HepG2 (cell line): ENCODE results near the gene KREMEN1. TPM values are rescaled to one million over a fixed set of nuclear protein-coding genes. Genes with fewer than 3 reads are reported as not detected.
A peak's percentile ranks its signal among the peaks of the same experiment; 100 is the strongest.

Source experiments
- ATAC-seq: fragments of 200-7000 bp; cut with Tn5 transposase; 3 replicates; pipeline ENCODE4 v1.9.1; 2020; ENCODE audit warnings: mild to moderate bottlenecking, moderate library complexity
- BruUV-seq: library from RNA; stranded (reverse); fragments of 400-500 nt; replicated peaks from 2 replicates; lab custom pipeline; 2021; lab: Mats Ljungman, UMichigan
- CTCF ChIA-PET: fragments of 300-600 bp; formaldehyde crosslinking; extraction: SDS; loops from one replicate; lab custom pipeline; 2021; ENCODE audit warnings: low total read pairs, inconsistent platforms, low intra/inter-chr PET ratio; lab: Yijun Ruan, JAX
- POLR2A ChIA-PET: fragments of 350-600 bp; sonication (Branson Sonifier 250); formaldehyde crosslinking; loops from one replicate; lab custom pipeline; 2020; ENCODE audit warnings: antibody characterized with exemption, inconsistent platforms; lab: Yijun Ruan, JAX
- DNase-seq: peaks from one replicate; pipeline ENCODE4 v3.0.0-alpha.2; 2015; ENCODE audit warnings: low spot score
- FAIRE-seq: peaks from 3 replicates; lab custom pipeline; 2011; peaks lifted over from hg19 to GRCh38; lab: Jason Lieb, UNC
- H2AFZ ChIP-seq: one replicate; pipeline ENCODE4 v1.6.1; 2011; ENCODE audit warnings: low read length, inconsistent platforms
- H3K27ac ChIP-seq: fragments of 300-600 bp; 3 replicates; pipeline ENCODE4 v1.8.0; 2011; ENCODE audit warnings: mixed run types, mild to moderate bottlenecking, mixed read lengths, low read length, inconsistent platforms; ENCODE audit not compliant: insufficient read depth; ENCODE audit errors: extremely low read length
- H3K27me3 ChIP-seq, 2 experiments: fragments of 200-600 bp in 1 of 2; 2 replicates in 1 of 2; 3 replicates in 1 of 2; pipeline versions ENCODE4 v1.6.0 to v1.8.0; 2011; ENCODE audit warnings: low read length in 2 of 2, mild to moderate bottlenecking in 2 of 2, moderate library complexity in 2 of 2, inconsistent platforms in 1 of 2; ENCODE audit not compliant: insufficient read depth in 2 of 2, control insufficient read depth in 1 of 2
- H3K36me3 ChIP-seq, 2 experiments: fragments of 200-600 bp in 1 of 2; replicated peaks in 1 of 2; 2 replicates in 1 of 2; 3 replicates in 1 of 2; pipeline versions ENCODE4 v1.5.1 to v1.8.0; 2011; ENCODE audit warnings: low read length in 2 of 2, inconsistent platforms in 1 of 2; ENCODE audit not compliant: insufficient read depth in 2 of 2, control insufficient read depth in 1 of 2
- H3K4me1 ChIP-seq: 2 replicates; pipeline ENCODE4 v1.5.1; 2012; ENCODE audit warnings: low read length, inconsistent platforms; ENCODE audit not compliant: insufficient read depth
- H3K4me2 ChIP-seq: 2 replicates; pipeline ENCODE4 v1.6.0; 2011; ENCODE audit warnings: low read depth, low read length, inconsistent platforms
- H3K4me3 ChIP-seq, 3 experiments: fragments of 200-600 bp in 1 of 3; sonication (generic), shearing (Covaris generic) in 1 of 3; replicated peaks in 1 of 3; 2 replicates each; pipeline ENCODE4 v1.5.1; 2011 to 2016; ENCODE audit warnings: low read length in 3 of 3, inconsistent platforms in 2 of 3, low read depth in 2 of 3, mild to moderate bottlenecking in 2 of 3, control low read depth in 1 of 3, mixed read lengths in 1 of 3; ENCODE audit not compliant: insufficient read depth in 1 of 3
- H3K79me2 ChIP-seq: one replicate; pipeline ENCODE4 v1.6.1; 2011; ENCODE audit warnings: low read length, inconsistent platforms; ENCODE audit not compliant: insufficient read depth
- H3K9ac ChIP-seq: 2 replicates; pipeline ENCODE4 v1.6.0; 2011; ENCODE audit warnings: mild to moderate bottlenecking, low read depth, low read length, inconsistent platforms; ENCODE audit not compliant: insufficient read depth
- H3K9me3 ChIP-seq: 2 replicates; pipeline ENCODE4 v1.5.1; 2012; ENCODE audit warnings: mild to moderate bottlenecking, low read length
- H4K20me1 ChIP-seq: 2 replicates; pipeline ENCODE4 v1.6.0; 2011; ENCODE audit warnings: inconsistent platforms, mild to moderate bottlenecking, low read length, moderate library complexity; ENCODE audit not compliant: insufficient read depth
- DR1 ChIP-seq: sonication (generic); formaldehyde crosslinking; IDR thresholded peaks from 2 replicates; pipeline ENCODE4 v1.8.0; 2021; ENCODE audit warnings: mild to moderate bottlenecking, missing genetic modification reagents, inconsistent platforms
- EHMT2 ChIP-seq: fragments of 200-600 bp; sonication (generic); IDR thresholded peaks from 2 replicates; pipeline ENCODE4 v1.7.0; 2017; ENCODE audit warnings: antibody characterized with exemption, low read depth, low read length, borderline replicate concordance
- HMG20A ChIP-seq: IDR thresholded peaks from 2 replicates; pipeline ENCODE4 v1.6.1; 2016; ENCODE audit warnings: borderline replicate concordance
- HOXD1 ChIP-seq: sonication (generic); formaldehyde crosslinking; IDR thresholded peaks from 2 replicates; pipeline ENCODE4 v1.5.0; 2020; ENCODE audit warnings: missing genetic modification reagents
- ISL2 ChIP-seq: sonication (generic); formaldehyde crosslinking; IDR thresholded peaks from 2 replicates; pipeline ENCODE4 v1.5.0; 2020; ENCODE audit warnings: missing genetic modification reagents
- MIER2 ChIP-seq: IDR thresholded peaks from 2 replicates; pipeline ENCODE4 v1.6.1; 2016; ENCODE audit warnings: missing biosample characterization, missing genetic modification reagents
- NFKB2 ChIP-seq: sonication (generic); formaldehyde crosslinking; IDR thresholded peaks from 2 replicates; pipeline ENCODE4 v1.4.0; 2020; ENCODE audit warnings: missing genetic modification reagents, borderline replicate concordance
- NFRKB ChIP-seq: fragments of 450-650 bp; IDR thresholded peaks from 2 replicates; pipeline ENCODE4 v1.6.1; 2017
- NPAS2 ChIP-seq: sonication (generic); formaldehyde crosslinking; IDR thresholded peaks from 2 replicates; pipeline ENCODE4 v1.8.0; 2022; ENCODE audit warnings: mild to moderate bottlenecking, missing genetic modification reagents, borderline replicate concordance
- NR3C1 ChIP-seq: sonication (generic); formaldehyde crosslinking; IDR thresholded peaks from 2 replicates; pipeline ENCODE4 v1.4.0; 2020; ENCODE audit warnings: missing genetic modification reagents
- SIX4 ChIP-seq: sonication (generic); formaldehyde crosslinking; IDR thresholded peaks from 2 replicates; pipeline ENCODE4 v1.4.0; 2020; ENCODE audit warnings: missing genetic modification reagents
- SKI ChIP-seq: fragments of 450-650 bp; IDR thresholded peaks from one replicate; pipeline ENCODE4 v1.6.1; 2018; ENCODE audit warnings: mild to moderate bottlenecking; ENCODE audit not compliant: partially characterized antibody
- TAF15 ChIP-seq: fragments of 200-400 bp; formaldehyde crosslinking; IDR thresholded peaks from one replicate; pipeline ENCODE4 v1.6.1; 2018; ENCODE audit warnings: mild to moderate bottlenecking, low read depth, low read length; ENCODE audit not compliant: poor library complexity, severe bottlenecking
- TBX2 ChIP-seq: sonication (generic); formaldehyde crosslinking; IDR thresholded peaks from 2 replicates; pipeline ENCODE4 v1.5.0; 2020; ENCODE audit warnings: missing genetic modification reagents, mild to moderate bottlenecking, borderline replicate concordance
- ZNF775 ChIP-seq: sonication (generic); formaldehyde crosslinking; IDR thresholded peaks from 2 replicates; pipeline ENCODE4 v1.4.0; 2020; ENCODE audit warnings: missing genetic modification reagents, mild to moderate bottlenecking, moderate library complexity, borderline replicate concordance
- ZNF816 ChIP-seq: sonication (generic); formaldehyde crosslinking; IDR thresholded peaks from 2 replicates; pipeline ENCODE4 v1.8.0; 2022; ENCODE audit warnings: missing genetic modification reagents, mild to moderate bottlenecking, borderline replicate concordance
- WGBS: methylation state at CpG from one replicate; pipeline ENCODE4 v1.1.6; 2017; ENCODE audit warnings: low lambda C conversion rate; 5-methylcytosine and 5-hydroxymethylcytosine counted together
- in situ Hi-C: cut with HindIII; loops from 2 replicates; pipeline ENCODE4 v1.10.0; 2017; ENCODE audit warnings: low pct_unique_long_range_greater_than_20kb; ENCODE audit not compliant: extremely low pct_ligation_motif_present
- intact Hi-C: fragments of 100-400 bp; cut with micrococcal nuclease; formaldehyde crosslinking; loops from one replicate; pipeline ENCODE4 v1.10.0; 2022; ENCODE audit not compliant: unreplicated experiment
- polyA plus RNA-seq, 8 experiments: library from polyadenylated mRNA; depleted of rRNA in 3 of 8; stranded (reverse) in 7 of 8; unstranded in 1 of 8; fragments of >200 nt; fragmentation: Illumina TruSeq in 4 of 8; extraction: Trizol in 4 of 8; gene quantifications; 2 replicates each; pipeline versions ENCODE4 v1.2.1 to v1.2.3, GENCODE V29; 2011 to 2016; ENCODE audit warnings: low read depth in 4 of 8, missing spikeins in 1 of 8, mixed read lengths in 1 of 8; ENCODE audit not compliant: insufficient read depth in 1 of 8
- total RNA-seq, 5 experiments: library from RNA; depleted of rRNA; stranded (reverse); fragments of >200 nt; fragmentation: Illumina TruSeq; extraction: Trizol; gene quantifications; 2 replicates each; pipeline ENCODE4 v1.2.3, GENCODE V29; 2016; ENCODE audit warnings: low read depth in 1 of 5
- TF ChIP-seq, protein P1 (sequence below): sonication (generic); formaldehyde crosslinking; IDR thresholded peaks from 2 replicates; pipeline ENCODE4 v1.5.0; 2020; ENCODE audit warnings: mild to moderate bottlenecking, missing genetic modification reagents, borderline replicate concordance
- TF ChIP-seq, protein P2 (sequence below): sonication (generic); formaldehyde crosslinking; IDR thresholded peaks from 2 replicates; pipeline ENCODE4 v1.4.0; 2020; ENCODE audit warnings: mild to moderate bottlenecking, low read depth, missing genetic modification reagents

Gene KREMEN1
- total and polyA plus RNA-seq, 2 of the 13 experiments (the other 11 are each of a cell fraction or from before 2014, with no cell fraction given): 9.8 to 13.8 TPM

DNA sequence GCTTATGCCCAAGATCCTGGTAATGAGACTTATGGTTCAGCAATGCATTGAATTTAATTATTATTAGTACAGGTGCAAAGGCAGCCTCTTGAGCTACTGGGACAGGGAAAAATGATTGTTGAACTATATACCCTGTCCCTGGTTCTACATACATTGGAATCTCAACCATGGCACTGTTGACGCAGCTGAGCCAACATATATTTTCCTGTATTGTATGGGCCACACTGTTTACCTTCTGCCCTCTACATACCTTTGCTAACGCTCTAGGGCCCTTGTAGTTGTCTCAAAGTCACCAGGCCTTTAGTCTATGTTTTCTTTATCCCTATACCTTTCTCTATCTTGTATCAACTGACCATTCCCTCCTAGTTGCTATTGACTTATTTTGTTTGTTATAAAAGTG, 22.6 kb downstream of the KREMEN1 start:
- H3K4me1 ChIP-seq: peaks cover 53% of the 10 kb centered on the region
- no peaks in the 10 kb centered on the region for H3K79me2 ChIP-seq
- H3K9ac ChIP-seq: no peak overlapping the region
- H3K36me3 ChIP-seq: no peaks in the 10 kb centered on the region; a peak in 1 of 5 replicates
- in situ Hi-C loops: no loop called here
- no peak overlapping the region for H2AFZ ChIP-seq
- CTCF ChIA-PET: no interaction called here
- no TSS peak for BruUV-seq
- FAIRE-seq (no peak), ATAC-seq (peak; percentile 74), DNase-seq (peak; percentile 84)
- POLR2A ChIA-PET: interaction anchor here (0.9 to 1.0 kb wide), 3 partner anchors 21 to 25 kb away, joined by 3 to 5 read pairs (median 4); partner anchors contain the start of gene KREMEN1
- 49% methylated on average over 2 of the region's 2 CpGs for WGBS
- H3K27ac ChIP-seq: no peak overlapping the region
- intact Hi-C loops: no loop called here
- H4K20me1 ChIP-seq: peaks cover 7% of the 10 kb centered on the region; the same call in 1 of the 2 replicates
- no peak overlapping the region for H3K4me3 ChIP-seq
- no peaks in the 10 kb centered on the region for H3K27me3 ChIP-seq
- no peaks in the 10 kb centered on the region for H3K9me3 ChIP-seq
- 0 out of 2 replicates have a peak overlapping the region, but pooled peaks have one; percentile 15 for H3K4me2 ChIP-seq
- peak; percentile 27; the same call in 1 of the 2 replicates for TF ChIP-seq TBX2 (CRISPR knock-in tag)
- TF ChIP-seq, protein P1, sequence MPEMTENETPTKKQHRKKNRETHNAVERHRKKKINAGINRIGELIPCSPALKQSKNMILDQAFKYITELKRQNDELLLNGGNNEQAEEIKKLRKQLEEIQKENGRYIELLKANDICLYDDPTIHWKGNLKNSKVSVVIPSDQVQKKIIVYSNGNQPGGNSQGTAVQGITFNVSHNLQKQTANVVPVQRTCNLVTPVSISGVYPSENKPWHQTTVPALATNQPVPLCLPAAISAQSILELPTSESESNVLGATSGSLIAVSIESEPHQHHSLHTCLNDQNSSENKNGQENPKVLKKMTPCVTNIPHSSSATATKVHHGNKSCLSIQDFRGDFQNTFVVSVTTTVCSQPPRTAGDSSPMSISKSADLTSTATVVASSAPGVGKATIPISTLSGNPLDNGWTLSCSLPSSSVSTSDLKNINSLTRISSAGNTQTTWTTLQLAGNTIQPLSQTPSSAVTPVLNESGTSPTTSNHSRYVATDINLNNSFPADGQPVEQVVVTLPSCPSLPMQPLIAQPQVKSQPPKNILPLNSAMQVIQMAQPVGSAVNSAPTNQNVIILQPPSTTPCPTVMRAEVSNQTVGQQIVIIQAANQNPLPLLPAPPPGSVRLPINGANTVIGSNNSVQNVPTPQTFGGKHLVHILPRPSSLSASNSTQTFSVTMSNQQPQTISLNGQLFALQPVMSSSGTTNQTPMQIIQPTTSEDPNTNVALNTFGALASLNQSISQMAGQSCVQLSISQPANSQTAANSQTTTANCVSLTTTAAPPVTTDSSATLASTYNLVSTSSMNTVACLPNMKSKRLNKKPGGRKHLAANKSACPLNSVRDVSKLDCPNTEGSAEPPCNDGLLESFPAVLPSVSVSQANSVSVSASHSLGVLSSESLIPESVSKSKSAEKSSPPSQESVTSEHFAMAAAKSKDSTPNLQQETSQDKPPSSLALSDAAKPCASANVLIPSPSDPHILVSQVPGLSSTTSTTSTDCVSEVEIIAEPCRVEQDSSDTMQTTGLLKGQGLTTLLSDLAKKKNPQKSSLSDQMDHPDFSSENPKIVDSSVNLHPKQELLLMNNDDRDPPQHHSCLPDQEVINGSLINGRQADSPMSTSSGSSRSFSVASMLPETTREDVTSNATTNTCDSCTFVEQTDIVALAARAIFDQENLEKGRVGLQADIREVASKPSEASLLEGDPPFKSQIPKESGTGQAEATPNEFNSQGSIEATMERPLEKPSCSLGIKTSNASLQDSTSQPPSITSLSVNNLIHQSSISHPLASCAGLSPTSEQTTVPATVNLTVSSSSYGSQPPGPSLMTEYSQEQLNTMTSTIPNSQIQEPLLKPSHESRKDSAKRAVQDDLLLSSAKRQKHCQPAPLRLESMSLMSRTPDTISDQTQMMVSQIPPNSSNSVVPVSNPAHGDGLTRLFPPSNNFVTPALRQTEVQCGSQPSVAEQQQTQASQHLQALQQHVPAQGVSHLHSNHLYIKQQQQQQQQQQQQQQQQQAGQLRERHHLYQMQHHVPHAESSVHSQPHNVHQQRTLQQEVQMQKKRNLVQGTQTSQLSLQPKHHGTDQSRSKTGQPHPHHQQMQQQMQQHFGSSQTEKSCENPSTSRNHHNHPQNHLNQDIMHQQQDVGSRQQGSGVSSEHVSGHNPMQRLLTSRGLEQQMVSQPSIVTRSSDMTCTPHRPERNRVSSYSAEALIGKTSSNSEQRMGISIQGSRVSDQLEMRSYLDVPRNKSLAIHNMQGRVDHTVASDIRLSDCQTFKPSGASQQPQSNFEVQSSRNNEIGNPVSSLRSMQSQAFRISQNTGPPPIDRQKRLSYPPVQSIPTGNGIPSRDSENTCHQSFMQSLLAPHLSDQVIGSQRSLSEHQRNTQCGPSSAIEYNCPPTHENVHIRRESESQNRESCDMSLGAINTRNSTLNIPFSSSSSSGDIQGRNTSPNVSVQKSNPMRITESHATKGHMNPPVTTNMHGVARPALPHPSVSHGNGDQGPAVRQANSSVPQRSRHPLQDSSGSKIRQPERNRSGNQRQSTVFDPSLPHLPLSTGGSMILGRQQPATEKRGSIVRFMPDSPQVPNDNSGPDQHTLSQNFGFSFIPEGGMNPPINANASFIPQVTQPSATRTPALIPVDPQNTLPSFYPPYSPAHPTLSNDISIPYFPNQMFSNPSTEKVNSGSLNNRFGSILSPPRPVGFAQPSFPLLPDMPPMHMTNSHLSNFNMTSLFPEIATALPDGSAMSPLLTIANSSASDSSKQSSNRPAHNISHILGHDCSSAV: no peak
- TF ChIP-seq NPAS2 (CRISPR knock-in tag): no peak
- peak; percentile 55 for TF ChIP-seq HMG20A
- peak; percentile 68 for TF ChIP-seq ISL2 (CRISPR knock-in tag)
- no peak for TF ChIP-seq SKI
- TF ChIP-seq TAF15: no peak
- TF ChIP-seq NR3C1 (CRISPR knock-in tag): no peak
- no peak for TF ChIP-seq EHMT2
- no peak for TF ChIP-seq ZNF816
- no peak for TF ChIP-seq HOXD1 (CRISPR knock-in tag)
- TF ChIP-seq NFRKB: no peak
- TF ChIP-seq DR1 (CRISPR knock-in tag): no peak
- TF ChIP-seq MIER2 (CRISPR knock-in tag): no peak
- TF ChIP-seq SIX4 (CRISPR knock-in tag): peak; percentile 81
- TF ChIP-seq NFKB2: no peak
- TF ChIP-seq ZNF775 (CRISPR knock-in tag): no peak
- TF ChIP-seq, protein P2, sequence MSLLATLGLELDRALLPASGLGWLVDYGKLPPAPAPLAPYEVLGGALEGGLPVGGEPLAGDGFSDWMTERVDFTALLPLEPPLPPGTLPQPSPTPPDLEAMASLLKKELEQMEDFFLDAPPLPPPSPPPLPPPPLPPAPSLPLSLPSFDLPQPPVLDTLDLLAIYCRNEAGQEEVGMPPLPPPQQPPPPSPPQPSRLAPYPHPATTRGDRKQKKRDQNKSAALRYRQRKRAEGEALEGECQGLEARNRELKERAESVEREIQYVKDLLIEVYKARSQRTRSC (CRISPR knock-in tag): no peak
